Dendritic cell treated with granulocyte-macrophage colony-stimulating factor and Interleukin-4, amounts not matched to agents 40 ng/mL and 50 ng/mL, for 4 days (primary cell): Measurements from ENCODE around the gene MMRN1.

Experiments
- H3K27ac Mint-ChIP-seq: one replicate; pipeline ENCODE4 v1.8.0; 2022; ENCODE audit warnings: mild to moderate bottlenecking, mixed read lengths
- H3K27me3 Mint-ChIP-seq: one replicate; pipeline ENCODE4 v1.8.0; 2022; ENCODE audit warnings: mild to moderate bottlenecking, mixed read lengths
- H3K36me3 Mint-ChIP-seq: one replicate; pipeline ENCODE4 v1.8.0; 2022; ENCODE audit warnings: low read depth, mixed read lengths
- H3K4me1 Mint-ChIP-seq: one replicate; pipeline ENCODE4 v1.8.0; 2022; ENCODE audit warnings: low read depth, mixed read lengths
- H3K4me3 Mint-ChIP-seq: one replicate; pipeline ENCODE4 v1.8.0; 2022; ENCODE audit warnings: mild to moderate bottlenecking, moderate library complexity, mixed read lengths
- H3K9me3 Mint-ChIP-seq: one replicate; pipeline ENCODE4 v1.8.0; 2022; ENCODE audit warnings: mixed read lengths
- intact Hi-C: fragments of 100-400 bp; cut with micrococcal nuclease; formaldehyde crosslinking; loops from one replicate; pipeline ENCODE4 v1.15.0; 2022

The MMRN1 gene

DNA sequence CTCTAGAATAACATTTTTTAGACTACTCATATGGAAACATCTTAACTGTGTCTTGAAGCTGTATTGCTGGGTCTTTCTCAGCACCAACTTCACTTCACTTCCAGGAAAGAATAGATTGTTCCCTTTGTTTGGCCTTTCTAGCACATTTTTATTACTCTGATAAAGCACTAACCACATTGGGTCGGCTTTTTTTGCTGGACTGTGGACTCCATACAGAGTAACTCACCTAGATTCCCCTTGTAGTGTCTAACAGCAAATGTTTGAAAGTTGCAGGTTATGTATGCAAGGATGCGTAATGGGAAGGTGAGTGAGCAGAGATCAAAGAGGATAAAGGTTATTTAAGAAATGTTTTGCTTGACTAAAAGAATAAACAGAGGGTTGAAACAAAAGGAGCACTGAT, 101.2 kb downstream of the MMRN1 start:
- Mint-ChIP-seq H3K27me3 (no peaks in the 10 kb centered on the region), H3K4me1 (no peaks in the 10 kb centered on the region), H3K36me3 (no peaks in the 10 kb centered on the region), H3K9me3 (no peaks in the 10 kb centered on the region), H3K4me3 (no peak overlapping the region), H3K27ac (no peak overlapping the region)
- intact Hi-C loops, result no loop called here

DNA sequence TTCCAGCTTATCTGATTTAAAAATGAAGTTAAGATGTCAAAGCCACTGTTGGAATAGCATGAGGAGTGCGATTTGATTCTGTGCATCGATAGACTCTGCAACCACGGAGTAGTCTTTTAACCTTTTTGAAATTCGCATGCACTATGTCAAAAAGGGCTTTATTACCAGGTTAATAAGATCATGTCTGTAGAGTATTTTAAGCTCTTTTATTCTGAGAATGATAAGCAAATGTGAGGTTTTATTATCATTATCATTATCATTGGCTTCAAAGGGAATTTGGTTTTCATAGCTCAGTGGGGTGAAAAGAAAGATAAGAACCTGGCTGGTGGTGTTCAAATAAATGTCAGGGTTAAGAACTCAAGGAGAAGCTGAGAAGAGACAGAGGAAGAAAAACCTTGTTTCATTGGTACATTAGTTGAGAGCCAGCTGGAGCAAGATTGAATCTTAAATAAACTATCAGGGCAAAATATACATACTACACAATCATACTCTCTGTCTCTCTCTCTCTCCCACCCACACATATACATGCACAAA, 102.6 kb downstream of the MMRN1 start:
- H3K4me3 Mint-ChIP-seq, result no peak overlapping the region
- H3K27me3 Mint-ChIP-seq, result no peaks in the 10 kb centered on the region
- H3K27ac Mint-ChIP-seq, result no peak overlapping the region
- intact Hi-C loops, result no loop called here
- no peaks in the 10 kb centered on the region for H3K9me3 Mint-ChIP-seq
- no peaks in the 10 kb centered on the region for H3K36me3 Mint-ChIP-seq
- H3K4me1 Mint-ChIP-seq, result no peaks in the 10 kb centered on the region

DNA sequence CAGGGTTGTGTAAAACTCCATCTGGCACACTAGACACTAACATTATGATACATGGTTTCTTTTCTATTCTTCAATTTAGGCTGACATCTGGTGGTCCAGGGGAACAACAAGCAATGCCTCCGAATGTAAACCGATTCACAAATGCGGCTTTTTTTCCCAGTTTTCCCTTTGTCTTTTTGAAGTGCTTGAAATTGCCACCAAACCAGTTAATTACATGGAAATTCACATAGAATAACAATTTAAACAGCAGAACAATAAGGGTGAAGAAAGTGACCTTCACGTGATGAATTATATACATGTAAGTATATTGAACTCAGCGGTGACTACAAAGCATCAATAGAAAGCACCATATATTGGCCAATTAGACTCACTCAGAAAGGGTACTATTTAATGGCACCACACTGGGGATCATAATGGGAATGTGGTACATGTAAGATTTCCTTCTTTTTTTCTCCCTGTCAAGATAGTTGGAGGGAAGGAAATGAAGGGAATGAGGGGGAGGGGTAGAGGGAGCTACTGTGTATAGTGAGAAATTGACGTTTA, 103.9 kb downstream of the MMRN1 start:
- Mint-ChIP-seq H3K36me3 (no peaks in the 10 kb centered on the region), H3K27ac (no peak overlapping the region), H3K4me1 (no peaks in the 10 kb centered on the region), H3K4me3 (no peak overlapping the region), H3K27me3 (no peaks in the 10 kb centered on the region), H3K9me3 (no peaks in the 10 kb centered on the region)
- intact Hi-C loops, result no loop called here

DNA sequence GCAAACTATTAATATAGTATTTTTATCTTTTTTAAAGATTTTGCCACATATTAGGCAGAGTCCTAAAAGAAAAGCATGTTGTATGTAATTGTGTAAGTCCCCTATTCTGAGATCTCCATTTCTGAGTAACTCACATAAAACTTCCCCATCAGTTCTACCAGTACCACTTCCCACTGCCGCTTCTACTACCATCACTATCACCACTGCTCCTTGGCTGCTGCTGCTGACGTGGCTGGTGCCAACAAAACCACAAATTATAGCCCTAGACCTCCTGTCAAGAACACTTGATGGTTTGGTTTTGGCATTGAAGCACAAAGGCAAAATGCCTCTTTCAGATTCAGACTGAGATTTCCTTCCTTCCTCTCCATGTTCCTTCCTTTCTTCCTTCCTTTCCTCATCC, 106.4 kb downstream of the MMRN1 start:
- Mint-ChIP-seq H3K36me3 (no peaks in the 10 kb centered on the region), H3K4me1 (no peaks in the 10 kb centered on the region), H3K27ac (no peak overlapping the region), H3K9me3 (no peaks in the 10 kb centered on the region), H3K4me3 (no peak overlapping the region), H3K27me3 (no peaks in the 10 kb centered on the region)
- intact Hi-C loops, result no loop called here

DNA sequence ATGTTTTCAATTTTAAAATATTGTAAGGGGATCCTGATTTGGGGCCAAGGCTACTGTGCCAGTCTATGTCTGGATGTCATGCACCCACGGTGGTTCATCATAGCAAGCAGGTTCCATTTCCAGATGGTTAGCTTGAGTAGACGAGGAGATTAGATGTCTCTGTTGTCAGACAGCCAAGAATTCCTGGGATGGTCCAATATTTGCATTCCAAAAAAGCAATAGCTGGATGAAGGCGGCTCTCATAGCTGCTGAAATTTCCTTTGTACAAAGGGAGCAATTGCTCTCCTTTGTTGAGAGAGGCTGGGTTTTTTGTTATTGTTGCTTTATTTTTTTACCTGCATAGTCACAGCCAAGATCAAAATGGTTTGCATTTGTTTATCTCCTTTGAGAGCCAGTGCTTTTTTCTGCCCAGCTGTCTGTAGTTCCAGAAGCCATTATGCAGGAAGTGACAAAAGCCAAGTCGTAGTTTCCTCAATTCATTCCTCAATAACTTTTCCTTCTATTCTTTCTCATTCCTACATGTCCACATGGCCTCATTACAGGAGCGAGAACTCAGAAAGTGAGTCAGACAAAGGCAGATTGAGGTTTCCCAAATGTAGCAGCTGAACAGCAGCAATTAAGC, 107.9 kb downstream of the MMRN1 start:
- no peaks in the 10 kb centered on the region for H3K36me3 Mint-ChIP-seq
- intact Hi-C loops, result no loop called here
- H3K4me3 Mint-ChIP-seq, result no peak overlapping the region
- no peaks in the 10 kb centered on the region for H3K9me3 Mint-ChIP-seq
- H3K27me3 Mint-ChIP-seq, result no peaks in the 10 kb centered on the region
- H3K4me1 Mint-ChIP-seq, result no peaks in the 10 kb centered on the region
- no peak overlapping the region for H3K27ac Mint-ChIP-seq
